ENCODE data around the gene CIB4.
"Not testable (repeated sequence)": the region's sequence is repeated elsewhere in the genome, so short reads cannot be mapped to it uniquely, and the experiment has no call there.

The CIB4 gene

DNA sequence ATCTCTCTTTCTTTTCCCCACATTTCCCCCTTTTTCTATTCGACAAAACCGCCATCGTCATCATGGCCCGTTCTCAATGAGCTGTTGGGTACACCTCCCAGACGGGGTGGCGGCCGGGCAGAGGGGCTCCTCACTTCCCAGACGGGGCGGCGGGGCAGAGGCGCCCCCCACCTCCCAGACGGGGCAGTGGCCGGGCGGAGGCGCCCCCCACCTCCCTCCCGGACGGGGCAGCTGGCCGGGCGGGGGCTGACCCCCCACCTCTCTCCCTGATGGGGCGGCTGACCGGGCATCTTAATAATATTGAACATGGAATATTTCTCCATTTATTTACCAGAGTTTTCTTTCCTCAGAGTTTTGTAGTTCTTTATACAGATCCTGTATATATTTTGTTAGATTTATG, 24.1 kb upstream of the CIB4 start:
- DNase-seq, result not testable (repeated sequence)

DNA sequence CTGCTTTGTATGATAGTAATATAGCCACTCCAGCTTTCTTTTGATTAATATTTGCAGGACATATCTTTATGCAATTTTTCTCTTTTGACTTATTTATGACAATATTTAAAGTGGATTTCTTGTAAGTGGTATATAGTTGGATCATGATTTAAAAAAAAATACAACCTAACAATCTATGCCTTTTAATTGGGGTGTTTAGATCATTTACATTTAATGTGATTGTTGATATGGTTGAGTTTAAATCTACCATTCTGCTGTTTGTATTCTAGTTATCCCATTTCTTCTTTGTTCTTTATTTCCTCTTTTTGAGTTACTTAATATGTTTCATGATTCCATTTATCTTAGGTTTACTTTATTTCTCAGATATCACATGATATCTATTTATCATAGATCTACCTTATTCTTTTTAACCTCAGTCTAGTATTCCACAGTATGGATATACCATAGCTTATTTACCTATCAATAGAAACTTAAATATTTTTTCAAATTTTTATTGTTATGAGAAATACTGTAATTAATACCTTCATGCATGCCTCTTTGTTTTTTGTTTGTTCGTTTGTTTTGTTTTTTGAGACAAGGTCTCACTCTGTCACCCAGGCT, 19.3 kb upstream of the CIB4 start:
- no peak for DNase-seq

DNA sequence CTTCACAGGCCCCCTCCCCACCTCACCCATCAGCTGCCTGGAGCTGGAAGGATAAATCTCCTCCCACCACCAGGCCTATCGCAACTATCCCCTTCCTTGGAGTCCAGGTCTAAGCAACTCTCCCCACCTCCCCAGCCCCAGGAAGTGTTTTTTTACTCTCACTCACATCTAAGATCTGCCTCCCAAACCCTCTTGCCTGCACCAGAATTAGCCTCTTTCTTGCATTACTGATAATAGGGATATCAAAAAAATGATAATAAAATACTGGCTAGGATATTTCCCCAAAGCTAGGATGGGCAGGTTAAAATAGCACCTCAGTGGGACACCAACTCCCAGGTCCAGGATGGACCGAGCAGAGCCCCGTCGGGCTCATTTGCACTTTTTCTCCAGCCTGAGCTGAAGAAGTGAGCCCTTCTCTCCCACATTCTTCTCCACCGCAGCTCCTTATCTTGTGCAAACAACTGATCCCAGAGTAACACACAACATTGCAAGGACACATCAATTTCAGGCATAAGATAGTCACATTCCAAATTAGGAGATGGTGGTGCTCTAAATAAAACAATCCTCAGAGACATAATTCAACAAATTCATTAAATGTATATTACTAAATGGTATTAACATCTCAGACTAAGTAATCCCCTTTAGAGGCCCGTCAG, 17.7 kb upstream of the CIB4 start:
- no peak for DNase-seq

DNA sequence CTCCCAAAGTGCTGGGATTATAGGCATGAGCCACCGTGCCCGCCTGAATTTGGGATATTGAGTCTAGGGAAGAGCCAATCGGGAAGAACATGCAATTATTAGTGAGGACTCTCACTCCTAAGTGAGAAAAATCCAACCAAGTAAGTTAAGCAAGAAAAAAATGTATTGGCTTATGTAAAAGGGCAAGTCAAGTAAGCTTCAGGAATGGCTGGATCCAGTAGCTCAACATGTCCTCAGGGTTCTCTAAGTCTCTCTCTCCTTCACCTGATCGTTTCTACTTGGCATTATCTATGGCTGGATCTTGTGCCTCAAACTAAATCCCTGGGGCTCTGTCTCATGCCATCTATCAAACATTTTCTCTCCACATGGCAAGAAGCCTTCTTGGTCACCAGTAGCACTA, 16.1 kb upstream of the CIB4 start:
- DNase-seq, result no peak

DNA sequence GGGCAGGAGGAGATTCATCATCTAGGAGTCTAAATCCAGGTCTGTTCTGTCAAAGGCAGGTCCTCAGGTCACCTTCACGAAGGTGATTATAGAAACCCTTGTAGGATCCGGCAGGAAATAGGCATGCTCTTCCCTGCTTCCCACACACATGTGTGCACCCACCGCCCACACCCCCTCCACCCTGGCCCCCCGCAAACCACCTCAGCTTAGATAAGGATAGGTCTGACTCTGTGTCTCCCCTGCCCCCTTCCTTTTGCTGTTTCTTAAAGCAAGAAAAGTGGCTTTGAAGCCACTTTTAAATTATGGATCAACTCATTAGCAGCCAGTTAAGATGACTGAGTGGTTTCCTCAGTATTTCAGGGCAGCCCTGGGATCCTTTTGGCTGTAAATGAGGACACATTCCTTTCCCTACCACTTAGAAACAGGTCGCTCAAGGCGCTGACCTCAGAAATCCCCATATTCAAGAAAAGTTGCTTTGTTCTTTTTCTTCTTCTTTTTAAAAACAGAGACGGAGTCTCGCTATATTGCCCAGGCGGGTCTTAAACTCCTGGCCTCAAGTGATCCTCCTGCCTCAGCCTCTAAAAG, 14.5 kb upstream of the CIB4 start:
- DNase-seq, result no peak

DNA sequence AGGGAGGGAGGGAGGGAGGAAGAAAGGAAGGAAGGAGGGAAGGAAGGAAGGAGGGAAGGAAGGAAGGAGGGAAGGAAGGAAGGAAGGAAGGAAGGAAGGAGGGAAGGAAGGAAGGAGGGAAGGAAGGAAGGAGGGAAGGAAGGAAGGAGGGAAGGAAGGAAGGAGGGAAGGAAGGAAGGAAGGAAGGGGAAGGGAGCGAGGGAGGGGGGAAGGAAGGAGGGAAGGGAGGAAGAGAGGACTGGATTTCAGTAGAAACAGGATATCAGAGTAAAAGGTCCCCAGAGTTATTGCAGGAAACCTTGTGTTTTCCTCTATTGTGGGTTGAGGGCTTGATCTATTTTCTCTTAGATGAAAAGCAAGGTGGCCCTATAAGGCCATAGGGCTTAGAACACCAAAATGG, 14.0 kb upstream of the CIB4 start:
- DNase-seq, result not testable (repeated sequence)

DNA sequence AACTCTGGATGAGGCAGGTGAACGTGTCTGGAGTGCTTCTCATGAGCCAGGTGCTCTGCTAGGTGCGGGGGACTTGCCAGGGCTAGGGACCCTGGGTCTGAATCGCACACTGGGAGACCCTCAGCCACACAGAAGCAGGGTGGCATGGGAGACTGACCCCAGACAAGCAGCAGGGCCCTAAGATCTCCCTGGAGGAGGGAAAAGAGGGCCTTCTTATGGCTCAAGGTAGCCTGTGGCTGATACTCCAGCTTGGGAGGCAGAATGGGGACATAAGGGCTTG, 12.8 kb upstream of the CIB4 start:
- DNase-seq, result no peak

DNA sequence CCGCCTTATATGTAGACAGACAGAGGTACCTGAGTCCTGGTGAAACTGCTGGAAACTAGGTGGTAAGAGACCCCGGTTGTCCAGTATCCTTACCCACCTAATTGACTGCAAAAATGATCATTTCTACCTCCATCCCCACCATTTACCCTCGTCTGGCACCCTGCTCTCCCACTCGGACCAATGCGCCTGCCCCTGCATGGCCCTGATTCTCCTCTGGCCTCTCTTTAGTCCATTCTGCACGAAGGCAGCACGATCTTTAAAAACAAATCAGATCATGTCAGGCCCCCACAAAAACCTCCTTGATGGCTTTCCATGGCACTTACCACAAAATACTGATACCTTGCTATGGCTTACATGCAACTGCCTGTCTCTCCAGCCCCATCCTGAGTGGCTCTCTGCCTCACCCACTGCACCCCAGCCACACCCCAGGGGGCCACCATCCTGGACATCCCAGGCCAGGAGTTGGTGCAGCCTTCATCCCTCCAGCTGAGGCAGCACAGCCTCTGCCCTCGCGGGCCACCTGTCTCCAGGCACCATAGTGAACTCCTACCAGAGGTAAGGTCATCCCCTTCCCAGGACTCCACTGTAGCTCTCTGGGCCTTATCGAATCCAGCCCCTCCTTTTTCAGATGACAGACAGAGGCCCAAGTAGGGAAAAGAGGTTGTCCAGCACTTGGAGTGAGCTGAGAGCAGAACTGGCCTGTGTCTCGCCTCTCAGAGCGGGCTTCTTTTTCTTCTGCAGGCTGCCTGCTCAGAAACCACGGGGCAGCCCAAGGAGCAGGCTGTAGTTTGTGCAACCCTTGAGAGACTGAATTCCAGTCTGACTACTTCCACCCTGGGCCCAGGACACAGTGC, 12.3 kb upstream of the CIB4 start:
- no peak for DNase-seq

DNA sequence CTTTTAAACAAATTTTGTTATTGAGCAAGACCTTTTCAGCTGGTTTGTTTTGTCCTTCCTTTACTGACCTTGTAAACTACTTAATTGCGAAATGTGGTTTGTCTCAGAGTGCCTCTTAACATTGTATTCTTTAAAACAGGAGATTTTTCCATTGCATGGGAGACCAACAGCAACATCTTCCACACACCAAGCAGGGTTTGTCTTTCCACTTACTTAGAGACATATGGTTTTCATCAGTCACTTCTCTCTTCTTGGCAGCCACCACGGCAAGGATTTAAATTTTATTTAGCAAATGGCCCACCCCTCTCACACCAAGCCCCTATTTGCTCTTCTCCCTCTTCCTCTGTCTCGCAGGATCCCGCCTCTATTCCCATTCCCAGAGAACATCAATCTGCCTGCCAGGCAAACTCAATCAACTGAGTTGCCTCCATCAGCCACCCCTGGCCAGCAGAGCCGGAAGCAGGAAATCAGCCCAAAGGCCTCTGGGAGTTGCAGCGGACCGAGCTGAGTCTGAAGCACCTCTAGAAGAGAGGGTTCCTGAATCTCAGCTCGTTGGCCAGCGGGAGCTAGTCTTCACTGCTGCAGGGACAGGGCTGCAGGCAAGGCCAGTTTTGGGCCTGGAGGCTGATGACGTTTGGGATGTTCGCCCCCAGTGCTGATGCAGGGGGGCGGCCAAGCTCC, 11.3 kb upstream of the CIB4 start:
- DNase-seq, result no peak

DNA sequence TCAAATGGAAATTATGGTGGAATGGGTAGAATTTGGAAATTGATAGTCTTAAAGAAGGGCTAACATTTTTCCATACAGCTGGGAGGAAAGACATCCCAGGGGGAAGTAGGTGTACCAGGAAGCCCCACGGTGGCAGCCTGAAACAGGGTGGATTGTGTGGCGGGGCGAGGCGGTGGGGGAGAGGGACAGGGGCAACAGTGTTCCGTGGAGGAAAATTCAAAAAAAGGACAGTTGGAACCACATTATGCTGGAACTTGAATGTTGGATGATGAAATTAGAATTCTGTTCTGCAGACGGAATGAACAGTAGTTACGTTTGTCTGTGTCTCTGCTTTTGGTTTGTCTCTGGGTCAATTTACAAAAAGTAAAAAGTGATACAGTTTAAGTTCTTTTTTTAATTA, 10.6 kb upstream of the CIB4 start:
- no peak for DNase-seq

DNA sequence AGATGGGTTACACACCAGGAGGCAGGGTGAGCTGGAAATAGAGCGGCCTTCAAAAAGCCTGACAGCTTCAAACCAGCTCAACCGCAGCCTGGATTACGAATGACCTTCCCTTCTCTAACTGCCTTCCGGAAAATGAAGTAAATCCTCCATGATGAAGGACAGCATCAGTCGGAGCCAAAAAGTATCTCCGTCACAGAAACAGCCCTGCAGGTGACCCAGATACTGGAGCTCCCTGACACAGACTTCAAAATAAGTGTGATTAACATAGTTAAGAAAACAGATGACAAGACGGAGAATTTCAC, 10.3 kb upstream of the CIB4 start:
- DNase-seq, result no peak

DNA sequence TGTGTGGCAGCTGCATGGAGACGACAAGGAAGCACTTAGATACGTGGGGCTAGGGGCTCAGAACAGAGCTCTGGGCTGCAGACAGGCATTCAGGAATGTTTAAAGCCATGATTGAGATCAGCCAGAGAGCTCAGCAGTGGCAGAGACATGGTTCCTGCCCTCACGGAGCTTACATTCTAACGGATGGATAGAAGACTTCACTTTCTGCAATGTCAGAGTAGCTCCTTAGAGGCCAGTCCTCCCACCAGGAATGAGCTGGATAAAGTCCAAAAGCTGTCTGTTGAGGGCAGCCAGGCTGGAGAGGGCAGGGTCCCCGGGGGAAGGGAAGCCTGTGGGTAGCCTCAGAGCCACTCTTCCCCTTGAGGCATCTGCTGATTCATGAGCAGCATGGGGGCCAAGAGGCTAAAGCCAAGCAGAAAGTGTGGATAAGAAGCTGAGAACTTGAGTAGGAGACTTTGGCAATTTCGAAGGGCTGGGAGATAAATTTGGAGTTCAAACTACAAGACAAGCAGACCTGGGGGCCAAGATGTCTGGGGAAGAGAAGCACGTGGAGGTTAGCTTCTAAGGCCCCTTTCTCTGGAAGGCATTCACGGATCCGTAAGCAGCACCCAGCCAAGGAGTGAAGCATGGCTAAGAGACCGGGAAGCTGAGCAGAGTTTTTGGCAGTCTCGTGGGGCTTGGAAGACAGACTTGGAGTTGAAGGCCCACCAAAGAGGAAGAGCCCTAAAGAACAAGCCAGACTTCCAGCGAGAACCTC, 9.7 kb upstream of the CIB4 start:
- no peak for DNase-seq

DNA sequence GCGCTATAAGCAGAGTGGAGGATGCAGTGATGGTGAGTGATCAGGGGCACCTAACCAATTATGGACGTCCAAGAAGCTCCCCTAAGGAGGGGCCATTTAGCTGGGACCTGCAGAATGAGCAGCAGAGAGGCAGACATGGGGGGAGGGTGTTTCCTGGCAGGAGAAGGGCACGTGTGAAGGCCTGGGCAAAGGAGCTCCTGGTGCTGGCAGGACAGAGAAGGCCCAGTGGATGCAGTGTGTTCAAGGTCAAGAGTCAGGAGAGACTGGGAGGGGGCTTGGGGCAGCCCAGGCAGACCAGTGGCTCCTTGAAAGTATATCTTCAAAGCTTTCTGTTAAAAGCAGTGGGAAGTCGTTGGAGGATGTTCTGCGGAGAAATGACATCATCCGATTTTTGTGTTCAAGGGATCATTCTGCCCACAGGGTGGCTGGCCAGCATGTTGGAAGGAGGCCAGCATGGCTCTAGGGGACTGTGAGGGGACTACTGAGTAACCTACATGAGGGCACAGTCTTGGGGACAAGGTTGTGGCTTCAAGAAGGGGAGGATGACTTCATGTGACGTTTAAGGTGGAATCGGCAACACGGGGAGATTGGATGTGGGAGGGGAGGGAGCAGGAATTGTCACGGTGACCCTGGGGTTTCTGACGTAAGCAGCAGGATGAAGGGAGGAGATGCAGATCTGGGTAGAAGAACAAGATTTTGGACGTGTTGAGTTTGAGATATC, 9.0 kb upstream of the CIB4 start:
- DNase-seq, result no peak

DNA sequence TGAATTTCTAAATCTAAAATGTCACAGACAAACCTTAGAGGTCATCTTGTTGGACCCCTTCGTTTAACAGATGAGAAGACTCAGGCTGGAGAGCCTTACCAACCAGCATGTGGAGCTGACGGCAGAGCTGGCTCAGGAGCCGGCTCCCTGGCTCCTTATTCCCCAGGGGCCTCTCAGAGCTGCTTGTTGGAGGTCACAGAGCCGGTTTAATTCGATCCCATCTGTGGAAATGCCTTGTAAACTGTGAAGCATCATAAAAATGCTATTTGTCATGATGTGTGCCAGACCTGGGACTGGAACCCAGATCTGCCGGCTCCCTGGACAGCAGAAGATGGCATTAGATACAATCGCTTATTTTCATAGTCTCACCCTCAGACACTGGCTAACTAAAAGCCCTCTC, 8.2 kb upstream of the CIB4 start:
- no peak for DNase-seq

DNA sequence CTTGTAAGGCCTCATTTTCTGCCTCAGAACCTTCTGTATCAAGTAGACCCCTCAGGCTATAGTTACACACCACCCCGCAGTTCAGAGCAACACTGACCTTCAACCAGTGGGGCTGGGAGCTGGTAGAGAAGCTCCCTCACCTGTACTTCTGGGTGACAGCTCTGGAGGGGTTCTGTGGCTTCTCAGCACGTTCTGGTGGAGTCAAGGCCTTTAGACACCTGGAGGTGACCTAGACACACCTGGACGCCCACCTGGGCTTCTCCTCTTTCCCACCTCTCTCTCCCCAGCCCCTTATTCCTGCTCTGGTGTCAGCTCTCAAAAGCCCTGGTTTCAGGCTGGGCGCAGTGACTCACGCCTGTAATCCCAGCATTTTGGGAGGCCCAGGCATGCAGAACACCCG, 7.3 kb upstream of the CIB4 start:
- DNase-seq, result no peak

DNA sequence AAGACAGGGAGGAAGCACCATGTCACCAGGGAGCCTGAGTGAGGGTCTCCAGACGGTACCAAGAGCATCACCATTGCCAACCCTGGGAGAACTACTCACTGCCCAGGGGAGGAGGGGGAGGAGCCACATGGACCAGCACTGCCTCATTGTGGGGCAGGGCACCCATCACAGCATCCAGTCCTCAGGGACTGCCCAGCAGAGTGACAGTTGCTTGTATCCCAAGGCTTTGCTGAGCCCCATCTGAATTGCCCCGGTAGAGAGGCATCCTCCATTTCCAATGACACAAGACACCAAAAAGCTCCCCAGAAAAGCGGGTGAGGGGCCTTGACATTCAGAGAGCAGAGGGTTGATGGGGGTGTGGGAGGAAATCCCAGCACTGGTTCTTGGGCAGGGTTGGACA, 6.8 kb upstream of the CIB4 start:
- DNase-seq, result no peak

DNA sequence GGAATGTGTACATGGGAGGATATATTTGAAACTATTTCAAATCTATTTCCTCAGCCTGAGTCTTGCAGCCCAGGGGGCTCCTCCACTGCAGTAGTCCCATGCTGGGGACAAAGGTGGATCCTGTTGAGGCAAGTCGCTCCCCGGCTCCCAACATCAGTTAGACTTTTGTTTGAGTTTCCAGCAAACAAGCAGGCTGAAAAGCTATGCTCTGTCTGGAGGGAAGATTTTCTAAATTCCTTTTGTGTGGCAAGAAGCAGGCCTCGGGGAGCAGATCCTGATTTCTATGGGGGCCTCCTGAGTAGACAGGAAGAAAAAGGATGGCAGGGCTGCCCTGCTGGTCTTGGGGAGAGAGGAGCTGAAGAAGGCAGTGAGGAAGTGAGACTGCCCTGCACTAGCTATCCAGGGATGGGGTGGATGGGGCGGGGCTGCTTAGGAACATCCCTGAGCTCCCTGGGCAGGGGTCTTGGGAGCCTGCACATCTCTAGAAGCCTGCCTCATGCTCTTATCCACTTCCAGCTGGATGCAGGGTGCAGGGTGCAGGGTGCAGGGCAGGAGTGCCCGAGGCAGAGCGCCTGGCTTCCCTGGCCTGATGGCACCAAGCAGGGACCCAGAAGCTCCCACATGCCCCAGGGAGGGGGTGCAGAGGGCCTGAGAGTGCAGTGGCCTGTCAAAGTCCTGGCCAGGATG, 6.0 kb upstream of the CIB4 start:
- DNase-seq, result no peak

DNA sequence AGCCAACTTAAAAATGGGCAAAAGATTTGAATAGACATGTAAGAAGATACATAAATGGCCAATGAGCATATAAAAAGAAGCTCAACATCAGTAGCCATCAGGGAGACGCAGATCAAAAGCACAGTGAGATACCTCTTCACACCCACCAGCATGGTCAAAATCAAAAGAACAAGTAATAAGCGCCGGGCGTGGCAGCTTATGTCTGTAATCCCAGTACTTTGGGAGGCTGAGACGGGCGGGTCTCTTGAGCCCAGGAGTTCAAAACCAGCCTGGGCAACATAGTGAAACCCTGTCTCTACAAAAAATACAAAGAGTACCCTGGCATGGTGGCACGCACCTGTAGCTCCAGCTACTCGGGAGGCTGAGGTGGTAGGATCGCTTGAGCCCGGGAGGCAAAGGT, 4.6 kb upstream of the CIB4 start:
- no peak for DNase-seq

DNA sequence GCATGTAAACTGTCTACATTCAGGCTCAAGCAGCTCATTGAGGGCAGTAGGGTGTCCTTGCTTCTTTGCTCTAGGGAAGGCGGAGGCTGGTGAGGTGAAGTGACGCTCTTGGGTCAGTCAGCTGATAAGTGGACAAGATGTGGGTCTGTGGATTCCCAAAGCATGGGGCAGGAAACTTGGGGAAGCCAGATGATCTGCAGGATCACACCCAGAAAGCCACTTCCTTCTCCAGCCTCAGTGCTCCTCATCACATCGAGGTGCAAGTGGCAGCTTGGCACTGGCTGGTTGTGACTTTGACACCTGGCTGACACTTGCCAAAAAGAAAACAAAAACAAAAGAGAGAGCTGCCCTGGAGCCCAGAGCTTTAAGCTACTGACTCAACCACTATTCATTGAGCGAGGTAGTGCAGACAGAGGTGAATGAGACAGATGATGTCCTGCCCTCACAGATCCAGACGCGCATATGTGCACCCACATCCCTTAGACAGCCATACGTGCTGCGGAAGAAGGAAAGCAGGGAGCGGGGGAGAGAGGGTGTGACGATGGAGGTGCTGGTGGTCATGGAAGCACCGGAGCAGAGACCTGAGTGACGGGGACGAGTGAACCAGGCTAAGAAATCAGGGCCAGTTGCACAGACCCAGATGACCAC, 3.1 kb upstream of the CIB4 start:
- DNase-seq, result no peak

DNA sequence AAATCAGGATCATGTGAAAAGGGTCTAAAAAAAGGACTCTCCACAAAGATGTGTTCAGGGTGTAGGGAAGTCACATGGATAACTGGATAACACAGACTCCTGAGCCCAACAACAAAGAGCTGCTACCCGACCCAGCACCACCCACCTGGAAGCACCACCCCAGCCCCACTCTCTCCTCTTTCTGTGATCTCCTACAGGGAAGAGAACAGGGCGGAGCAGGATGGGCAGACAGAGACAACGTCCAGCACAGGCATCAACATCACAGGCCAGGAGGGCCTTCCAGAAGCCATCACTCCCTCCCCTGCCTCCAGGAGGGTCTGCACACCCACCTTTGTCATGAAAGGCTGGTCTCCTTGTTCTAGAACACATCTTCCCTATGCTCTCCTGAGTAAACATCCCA, 1.3 kb upstream of the CIB4 start:
- no peak for DNase-seq

DNA sequence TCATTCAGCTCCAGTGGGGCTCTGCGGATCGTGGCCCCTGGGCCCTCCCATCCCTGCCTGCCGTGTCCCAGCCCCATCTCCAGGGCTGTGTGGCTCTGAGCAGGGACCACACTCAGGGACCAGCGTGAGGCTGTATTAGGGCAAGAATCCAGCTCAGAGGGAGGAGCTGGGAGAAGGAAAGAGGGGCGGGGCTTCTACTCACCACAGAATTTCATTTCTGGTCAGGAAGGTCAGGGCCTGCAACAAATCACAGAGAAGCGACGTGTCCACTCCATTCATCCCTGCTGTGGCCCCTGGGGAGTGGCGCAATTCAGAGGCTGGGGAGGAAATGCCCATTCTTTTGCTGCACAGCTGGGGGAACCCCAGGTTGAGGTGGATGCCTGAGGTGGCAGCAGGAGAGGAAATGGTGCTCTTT, 828 bp downstream of the CIB4 start:
- DNase-seq, result no peak

All from activated CD4-positive, alpha-beta T cell treated with anti-CD3 and anti-CD28 coated beads for 1 hour (primary cell).